Ascending aorta (tissue), 2 donors: Measurements from ENCODE around the gene HES3. TPM values are rescaled to one million over a fixed set of nuclear protein-coding genes. Genes with fewer than 3 reads are reported as not detected.

Experiments used
- DNase-seq, 2 donors: peaks; one replicate each; pipeline ENCODE4 v3.0.0-alpha.2; 2019; ENCODE audit warnings: low spot score in 2 of 2
- H3K27ac ChIP-seq, 2 donors: fragments of 200-600 bp; sonication (generic); one replicate each; pipeline ENCODE4 v1.5.1; 2016 to 2017; ENCODE audit warnings: mild to moderate bottlenecking in 1 of 2
- H3K27me3 ChIP-seq: fragments of 200-600 bp; sonication (generic); one replicate; pipeline ENCODE4 v1.5.1; 2017
- H3K36me3 ChIP-seq, 2 donors: fragments of 200-600 bp; sonication (generic); one replicate each; pipeline ENCODE4 v1.5.1; 2016
- H3K4me1 ChIP-seq, 2 donors: fragments of 200-600 bp; sonication (generic); one replicate each; pipeline ENCODE4 v1.5.1; 2016 to 2017; ENCODE audit warnings: mild to moderate bottlenecking in 1 of 2
- H3K4me3 ChIP-seq, 2 donors: fragments of 200-600 bp; sonication (generic); one replicate each; pipeline ENCODE4 v1.5.1; 2016 to 2017; ENCODE audit warnings: mild to moderate bottlenecking in 1 of 2
- H3K9me3 ChIP-seq, 2 donors: fragments of 200-600 bp; sonication (generic); one replicate each; pipeline ENCODE4 v1.5.1; 2016
- intact Hi-C: fragments of 100-400 bp; cut with DNase I; formaldehyde crosslinking; loops from one replicate; pipeline ENCODE4 v1.15.1; 2023
- total RNA-seq: library from RNA; depleted of rRNA; stranded (reverse); fragments of >200 nt; gene quantifications from one replicate; pipeline ENCODE4 v1.1.0, GENCODE V29; 2016
- TF ChIP-seq, protein P1 (sequence below), 3 experiments: fragments of 200-600 bp in 2 of 3; fragments of 450-650 bp in 1 of 3; sonication (generic) in 2 of 3; IDR thresholded peaks; one replicate each; pipeline ENCODE4 v1.5.1; 2016 to 2019; ENCODE audit warnings: antibody characterized with exemption in 3 of 3, mild to moderate bottlenecking in 1 of 3, moderate library complexity in 1 of 3

The HES3 gene
- total RNA-seq, 1 donor from 2014 or later: not detected

DNA sequence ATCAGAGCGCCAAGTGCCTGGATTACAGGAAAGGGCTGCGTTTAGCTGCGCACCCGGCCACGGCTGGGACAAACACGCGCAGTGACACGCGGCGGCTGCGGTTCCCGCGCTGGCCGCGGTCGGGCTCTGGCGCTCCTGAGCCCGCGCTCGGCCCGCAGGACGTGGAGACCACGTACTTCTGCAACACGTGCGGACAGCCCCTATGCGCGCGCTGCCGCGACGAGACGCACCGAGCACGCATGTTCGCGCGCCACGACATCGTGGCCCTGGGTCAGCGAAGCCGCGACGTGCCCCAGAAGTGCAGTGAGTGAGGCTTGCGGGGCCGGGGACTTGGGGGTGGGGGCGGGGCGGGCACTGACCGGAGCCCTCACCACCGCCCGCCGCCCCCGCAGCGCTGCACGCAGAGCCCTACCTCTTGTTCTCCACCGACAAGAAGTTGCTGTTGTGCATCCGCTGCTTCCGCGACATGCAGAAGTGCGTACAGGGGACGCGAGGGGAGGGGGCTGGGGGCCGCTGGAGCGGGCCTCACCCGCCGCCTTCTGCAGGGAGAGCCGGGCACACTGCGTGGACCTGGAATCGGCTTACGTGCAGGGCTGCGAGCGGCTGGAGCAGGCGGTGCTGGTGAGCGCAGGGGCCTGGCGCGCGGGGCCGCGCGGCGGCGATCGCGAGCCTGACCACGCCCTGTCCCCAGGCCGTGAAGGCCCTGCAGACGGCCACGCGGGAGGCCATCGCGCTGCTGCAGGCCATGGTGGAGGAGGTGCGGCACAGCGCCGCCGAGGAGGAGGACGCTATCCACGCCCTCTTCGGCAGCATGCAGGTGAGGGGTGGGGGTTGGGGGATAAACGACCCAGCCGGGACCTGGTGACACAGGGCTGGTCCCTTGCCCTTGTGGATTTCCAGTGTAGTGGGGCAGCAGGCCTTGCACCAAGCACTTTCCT is 35.0 kb upstream of the HES3 start:
- intact Hi-C loops: no loop called here
- H3K4me1 ChIP-seq: peaks cover 6 to 9% of the 10 kb centered on the region in 2 donors
- no peaks in the 10 kb centered on the region for H3K9me3 ChIP-seq
- no peaks in the 10 kb centered on the region for H3K36me3 ChIP-seq
- H3K4me3 ChIP-seq: peak overlapping the region; percentile 42 to 58
- no peaks in the 10 kb centered on the region for H3K27me3 ChIP-seq
- TF ChIP-seq, protein P1, sequence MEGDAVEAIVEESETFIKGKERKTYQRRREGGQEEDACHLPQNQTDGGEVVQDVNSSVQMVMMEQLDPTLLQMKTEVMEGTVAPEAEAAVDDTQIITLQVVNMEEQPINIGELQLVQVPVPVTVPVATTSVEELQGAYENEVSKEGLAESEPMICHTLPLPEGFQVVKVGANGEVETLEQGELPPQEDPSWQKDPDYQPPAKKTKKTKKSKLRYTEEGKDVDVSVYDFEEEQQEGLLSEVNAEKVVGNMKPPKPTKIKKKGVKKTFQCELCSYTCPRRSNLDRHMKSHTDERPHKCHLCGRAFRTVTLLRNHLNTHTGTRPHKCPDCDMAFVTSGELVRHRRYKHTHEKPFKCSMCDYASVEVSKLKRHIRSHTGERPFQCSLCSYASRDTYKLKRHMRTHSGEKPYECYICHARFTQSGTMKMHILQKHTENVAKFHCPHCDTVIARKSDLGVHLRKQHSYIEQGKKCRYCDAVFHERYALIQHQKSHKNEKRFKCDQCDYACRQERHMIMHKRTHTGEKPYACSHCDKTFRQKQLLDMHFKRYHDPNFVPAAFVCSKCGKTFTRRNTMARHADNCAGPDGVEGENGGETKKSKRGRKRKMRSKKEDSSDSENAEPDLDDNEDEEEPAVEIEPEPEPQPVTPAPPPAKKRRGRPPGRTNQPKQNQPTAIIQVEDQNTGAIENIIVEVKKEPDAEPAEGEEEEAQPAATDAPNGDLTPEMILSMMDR (IDR thresholded peaks at IDR 0.05): peak; percentile 12 to 57 (median 40)
- no peak for DNase-seq
- H3K27ac ChIP-seq: no peak overlapping the region

DNA sequence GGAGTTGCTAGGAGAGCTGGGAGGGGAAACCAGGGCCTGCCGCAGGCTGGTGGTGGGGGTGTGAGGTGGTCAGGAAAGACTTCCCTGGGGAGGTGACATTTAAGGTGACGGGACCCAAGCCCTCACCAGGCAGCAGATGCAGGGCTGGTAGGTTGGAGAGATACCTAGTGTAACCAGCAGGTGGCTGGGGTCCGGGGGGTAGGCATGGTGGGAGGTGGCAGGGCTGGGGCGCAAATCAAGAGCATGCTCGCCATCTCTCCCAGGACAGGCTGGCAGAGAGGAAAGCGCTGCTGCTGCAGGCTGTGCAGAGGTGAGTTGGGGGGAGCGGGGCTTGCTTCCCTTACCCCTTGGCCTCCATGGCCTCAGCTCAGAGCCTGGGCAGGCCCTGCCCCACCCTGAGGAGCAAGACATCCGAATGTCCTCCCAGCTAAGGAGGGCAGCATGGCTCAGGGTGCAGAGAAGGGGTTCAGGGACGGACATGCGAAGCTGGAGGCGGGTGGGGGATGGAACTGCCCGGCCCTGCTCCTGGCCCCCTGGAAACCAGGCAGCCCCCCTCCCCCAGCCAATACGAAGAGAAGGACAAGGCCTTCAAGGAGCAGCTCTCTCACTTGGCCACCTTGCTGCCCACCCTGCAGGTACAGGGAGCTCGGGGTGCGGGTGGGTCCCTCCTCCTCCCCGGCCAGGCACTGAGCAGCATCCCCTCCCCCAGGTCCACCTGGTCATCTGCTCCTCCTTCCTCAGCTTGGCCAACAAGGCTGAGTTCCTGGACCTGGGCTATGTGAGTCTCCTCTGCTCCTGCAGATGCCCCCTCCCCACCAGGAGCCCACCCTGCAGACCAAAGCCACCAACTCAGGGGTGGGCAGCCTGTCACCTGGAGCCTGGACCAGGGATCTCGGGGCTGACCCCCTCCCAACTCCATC is 34.1 kb upstream of the HES3 start:
- no peaks in the 10 kb centered on the region for H3K27me3 ChIP-seq
- no peaks in the 10 kb centered on the region for H3K9me3 ChIP-seq
- H3K27ac ChIP-seq: no peak overlapping the region
- TF ChIP-seq, protein P1 (IDR thresholded peaks at IDR 0.05): no peak
- H3K4me3 ChIP-seq: no peak overlapping the region
- DNase-seq: no peak
- peaks cover 6 to 9% of the 10 kb centered on the region in 2 donors for H3K4me1 ChIP-seq
- intact Hi-C loops: no loop called here
- no peaks in the 10 kb centered on the region for H3K36me3 ChIP-seq

DNA sequence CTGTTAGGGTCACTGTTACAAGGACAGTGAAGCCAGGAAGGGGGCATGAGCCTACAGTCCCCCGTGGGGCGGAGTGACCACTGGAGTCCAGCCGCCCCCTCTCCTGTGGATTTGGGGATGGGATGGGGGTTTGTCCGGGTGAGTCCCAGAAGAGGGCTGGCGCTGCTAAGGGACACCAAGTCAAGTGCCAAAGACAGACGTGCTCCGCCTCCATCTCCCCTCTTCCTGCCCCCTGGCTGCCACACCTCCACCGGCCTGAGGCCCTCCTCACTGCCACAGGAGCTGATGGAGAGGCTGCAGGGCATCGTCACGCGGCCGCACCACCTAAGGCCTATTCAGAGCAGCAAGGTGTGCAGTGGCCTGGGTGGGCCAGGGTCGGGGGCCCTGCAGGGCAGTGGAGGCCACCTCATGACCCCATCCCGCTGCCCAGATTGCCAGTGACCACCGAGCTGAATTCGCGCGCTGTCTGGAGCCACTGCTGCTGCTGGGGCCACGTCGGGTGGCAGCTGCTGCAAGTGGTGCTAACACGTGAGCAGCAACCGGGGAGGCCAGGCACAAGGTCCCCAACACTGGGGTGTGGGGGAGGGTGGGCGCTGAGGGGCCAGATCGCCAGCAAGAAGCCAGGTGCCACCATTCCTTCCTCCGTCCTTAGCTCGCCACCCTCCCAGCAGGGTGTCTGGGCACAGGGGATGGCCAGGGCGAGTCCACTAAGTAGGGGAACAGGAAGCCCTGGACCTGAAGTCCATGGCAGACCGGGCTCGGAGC is 33.2 kb upstream of the HES3 start:
- H3K36me3 ChIP-seq: no peaks in the 10 kb centered on the region
- H3K4me1 ChIP-seq: peaks cover 6% of the 10 kb centered on the region in 2 donors
- H3K4me3 ChIP-seq: no peak overlapping the region
- H3K27me3 ChIP-seq: no peaks in the 10 kb centered on the region
- TF ChIP-seq, protein P1 (IDR thresholded peaks at IDR 0.05): no peak
- intact Hi-C loops: no loop called here
- no peaks in the 10 kb centered on the region for H3K9me3 ChIP-seq
- DNase-seq: no peak
- no peak overlapping the region for H3K27ac ChIP-seq

DNA sequence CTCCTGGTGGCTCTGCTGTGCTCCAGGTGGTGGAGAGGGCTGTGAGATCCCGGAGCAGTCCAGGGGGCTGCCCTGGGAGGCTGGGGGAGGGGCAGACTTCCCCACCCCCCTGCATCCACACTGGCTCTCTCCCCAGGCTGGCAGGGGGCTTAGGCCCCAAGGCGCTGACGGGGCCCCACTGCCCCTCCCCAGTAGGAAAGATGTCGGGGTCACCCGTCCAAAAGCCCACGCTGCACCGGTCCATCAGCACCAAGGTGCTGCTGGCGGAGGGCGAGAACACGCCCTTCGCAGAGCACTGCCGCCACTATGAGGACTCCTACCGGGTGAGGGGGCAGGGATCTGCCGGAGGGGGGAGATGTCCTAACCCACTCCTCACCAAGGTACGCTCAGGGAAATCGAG is 32.2 kb upstream of the HES3 start:
- Histone ChIP-seq H3K9me3 (no peaks in the 10 kb centered on the region), H3K27ac (no peak overlapping the region), H3K27me3 (no peaks in the 10 kb centered on the region), H3K36me3 (no peaks in the 10 kb centered on the region), H3K4me1 (peaks cover 0 to 6% of the 10 kb centered on the region in 2 donors), H3K4me3 (no peak overlapping the region)
- TF ChIP-seq, protein P1 (IDR thresholded peaks at IDR 0.05): no peak
- intact Hi-C loops: no loop called here
- no peak for DNase-seq
